WTC11 (cell line): Measurements from ENCODE around the gene KHDC3L. TPM values are rescaled to one million over a fixed set of nuclear protein-coding genes. Genes with fewer than 3 reads are reported as not detected.

Experiments used
- ATAC-seq: fragments of 200-7000 bp; cut with Tn5 transposase; 2 replicates; pipeline ENCODE4 v1.10.0; 2021; ENCODE audit warnings: mild to moderate bottlenecking, moderate library complexity
- CTCF ChIA-PET: fragments of 300-600 bp; sonication (Branson Sonifier 250); formaldehyde crosslinking; loops from one replicate; lab custom pipeline; 2021; ENCODE audit warnings: antibody characterized with exemption; lab: Charles Lee
- POLR2A ChIA-PET: fragments of 350-600 bp; sonication (Branson Sonifier 250); formaldehyde crosslinking; loops from one replicate; lab custom pipeline; 2021; ENCODE audit warnings: antibody characterized with exemption; lab: Charles Lee
- DNase-seq: peaks from one replicate; pipeline ENCODE4 v3.0.0; 2021; ENCODE audit warnings: low spot score
- H3K27ac Mint-ChIP-seq: 2 replicates; pipeline ENCODE4 v1.8.0; 2021; ENCODE audit warnings: mixed read lengths
- H3K27me3 Mint-ChIP-seq: 2 replicates; pipeline ENCODE4 v1.8.0; 2021; ENCODE audit warnings: low read depth, mild to moderate bottlenecking, moderate library complexity, mixed read lengths
- H3K36me3 Mint-ChIP-seq: 2 replicates; pipeline ENCODE4 v1.8.0; 2021; ENCODE audit warnings: mixed read lengths
- H3K4me1 Mint-ChIP-seq: 2 replicates; pipeline ENCODE4 v1.8.0; 2022; ENCODE audit warnings: mixed read lengths
- H3K4me3 Mint-ChIP-seq: 2 replicates; pipeline ENCODE4 v1.8.0; 2021; ENCODE audit warnings: mild to moderate bottlenecking, moderate library complexity, mixed read lengths
- H3K9me3 Mint-ChIP-seq: 2 replicates; pipeline ENCODE4 v1.8.0; 2021; ENCODE audit warnings: mixed read lengths
- AR ChIP-seq: fragments of 250-450 bp; sonication (Bioruptor Pico); IDR thresholded peaks from 2 replicates; pipeline ENCODE4 v1.9.0; 2021; ENCODE audit warnings: mild to moderate bottlenecking
- ATF1 ChIP-seq: sonication (generic); formaldehyde crosslinking; IDR thresholded peaks from 2 replicates; pipeline ENCODE4 v1.8.1; 2023; ENCODE audit warnings: mild to moderate bottlenecking, moderate library complexity, missing genetic modification reagents
- CBFB ChIP-seq: sonication (generic); formaldehyde crosslinking; IDR thresholded peaks from 2 replicates; pipeline ENCODE4 v1.8.1; 2022; ENCODE audit warnings: mild to moderate bottlenecking, low read depth, missing genetic modification reagents
- CREB1 ChIP-seq: sonication (generic); formaldehyde crosslinking; IDR thresholded peaks from 2 replicates; pipeline ENCODE4 v1.8.0; 2023; ENCODE audit warnings: mild to moderate bottlenecking, missing genetic modification reagents
- CREM ChIP-seq: sonication (generic); formaldehyde crosslinking; IDR thresholded peaks from 2 replicates; pipeline ENCODE4 v1.8.1; 2022; ENCODE audit warnings: mild to moderate bottlenecking, missing genetic modification reagents, moderate library complexity
- E2F4 ChIP-seq: sonication (generic); formaldehyde crosslinking; IDR thresholded peaks from 2 replicates; pipeline ENCODE4 v1.8.1; 2022; ENCODE audit warnings: low read depth, mild to moderate bottlenecking, moderate library complexity, missing genetic modification reagents, borderline replicate concordance
- FOXK1 ChIP-seq: sonication (generic); formaldehyde crosslinking; IDR thresholded peaks from 2 replicates; pipeline ENCODE4 v1.8.0; 2022; ENCODE audit warnings: mild to moderate bottlenecking, moderate library complexity, missing genetic modification reagents
- GRHL2 ChIP-seq: fragments of 250-450 bp; sonication (Bioruptor Pico); IDR thresholded peaks from 2 replicates; pipeline ENCODE4 v1.8.0; 2022; ENCODE audit warnings: mild to moderate bottlenecking, moderate library complexity; ENCODE audit not compliant: insufficient replicate concordance, severe bottlenecking
- KAT7 ChIP-seq: sonication (generic); formaldehyde crosslinking; IDR thresholded peaks from 2 replicates; pipeline ENCODE4 v1.8.1; 2023; ENCODE audit warnings: missing genetic modification reagents, mild to moderate bottlenecking, borderline replicate concordance
- MYBL2 ChIP-seq: sonication (generic); formaldehyde crosslinking; IDR thresholded peaks from 2 replicates; pipeline ENCODE4 v1.8.1; 2023; ENCODE audit warnings: mild to moderate bottlenecking, moderate library complexity, missing genetic modification reagents
- NFE2L1 ChIP-seq: sonication (generic); formaldehyde crosslinking; IDR thresholded peaks from 2 replicates; pipeline ENCODE4 v1.8.1; 2023; ENCODE audit warnings: missing genetic modification reagents
- NFYB ChIP-seq: sonication (generic); formaldehyde crosslinking; conservative IDR thresholded peaks from 2 replicates; pipeline ENCODE4 v1.8.0; 2022; ENCODE audit warnings: low read depth, missing genetic modification reagents
- RELA ChIP-seq: sonication (generic); formaldehyde crosslinking; IDR thresholded peaks from 2 replicates; pipeline ENCODE4 v1.8.1; 2022; ENCODE audit warnings: missing genetic modification reagents, mild to moderate bottlenecking, borderline replicate concordance
- TP53 ChIP-seq: sonication (generic); formaldehyde crosslinking; IDR thresholded peaks from 2 replicates; pipeline ENCODE4 v1.8.1; 2023; ENCODE audit warnings: mild to moderate bottlenecking, missing genetic modification reagents
- ZNF416 ChIP-seq: fragments of 250-450 bp; sonication (Bioruptor Pico); IDR thresholded peaks from 2 replicates; pipeline ENCODE4 v1.9.0; 2021; ENCODE audit warnings: mild to moderate bottlenecking, inconsistent platforms
- ZNF532 ChIP-seq: fragments of 250-450 bp; sonication (Bioruptor Pico); IDR thresholded peaks from 2 replicates; pipeline ENCODE4 v1.9.0; 2021; ENCODE audit warnings: mild to moderate bottlenecking, borderline replicate concordance
- total RNA-seq: library from RNA; stranded (reverse); gene quantifications from 3 replicates; pipeline ENCODE4 v1.2.3, GENCODE V29; 2021
- TF ChIP-seq, protein P1 (sequence below): fragments of 250-450 bp; sonication (Bioruptor Pico); IDR thresholded peaks from 2 replicates; pipeline ENCODE4 v1.9.0; 2021; ENCODE audit warnings: moderate library complexity, mild to moderate bottlenecking, inconsistent platforms, borderline replicate concordance
- TF ChIP-seq, protein P2 (sequence below): sonication (generic); formaldehyde crosslinking; IDR thresholded peaks from 2 replicates; pipeline ENCODE4 v1.8.1; 2023; ENCODE audit warnings: mild to moderate bottlenecking, missing genetic modification reagents, moderate library complexity
- TF ChIP-seq, protein P3 (sequence below): sonication (generic); formaldehyde crosslinking; IDR thresholded peaks from 2 replicates; pipeline ENCODE4 v1.8.1; 2023; ENCODE audit warnings: mild to moderate bottlenecking, missing genetic modification reagents
- TF ChIP-seq, protein P4 (sequence below): sonication (generic); formaldehyde crosslinking; IDR thresholded peaks from 2 replicates; pipeline ENCODE4 v1.8.1; 2022; ENCODE audit warnings: missing genetic modification reagents, borderline replicate concordance

KHDC3L gene
- total RNA-seq, 1 experiment from 2014 or later = not detected

DNA sequence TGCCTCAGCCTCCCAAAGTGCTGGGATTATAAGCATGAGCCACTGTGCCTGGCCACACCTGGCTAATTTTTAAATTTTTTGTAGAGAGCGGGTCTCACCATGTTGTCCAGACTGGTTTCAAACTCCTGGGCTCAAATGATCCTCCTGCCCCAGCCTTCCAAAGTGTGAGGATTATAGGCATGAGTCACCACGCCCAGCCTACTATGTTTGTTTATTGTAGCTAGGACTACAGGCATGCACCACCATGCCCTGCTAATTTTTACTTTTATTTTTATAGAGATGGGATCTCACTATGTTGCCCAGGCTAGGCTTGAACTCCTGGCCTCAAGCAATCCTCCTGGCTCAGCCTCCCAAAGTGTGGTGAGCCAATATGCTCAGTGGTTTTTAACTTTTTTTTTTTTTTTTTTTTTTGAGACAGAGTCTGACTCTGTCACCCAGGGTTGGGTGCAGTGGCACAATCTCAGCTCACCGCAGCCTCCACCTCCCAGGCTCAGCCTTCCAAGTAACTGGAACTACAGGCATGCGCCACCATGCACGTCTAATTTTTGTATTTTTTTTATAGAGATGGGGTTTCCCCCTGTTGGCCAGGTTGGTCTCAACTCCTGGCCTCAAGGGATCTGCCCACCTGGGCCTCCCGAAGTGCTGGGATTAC, 20.1 kb downstream of the KHDC3L start:
- ChIA-PET CTCF (no interaction called here), POLR2A (interaction anchor here (0.6 kb wide), 1 partner anchor 45 kb away, joined by 5 read pairs; no protein-coding TSS in a partner anchor)
- DNase-seq = no peak
- Mint-ChIP-seq H3K27ac (no peak overlapping the region), H3K27me3 (no peaks in the 10 kb centered on the region), H3K36me3 (no peaks in the 10 kb centered on the region), H3K4me3 (no peak overlapping the region), H3K9me3 (no peaks in the 10 kb centered on the region), H3K4me1 (no peaks in the 10 kb centered on the region)
- TF ChIP-seq CREB1 (CRISPR knock-in tag) (no peak), CREM (CRISPR knock-in tag) (no peak), NFYB (CRISPR knock-in tag) (no peak), CBFB (no peak), ZNF416 (no peak), ZNF532 (CRISPR knock-in tag) (no peak), GRHL2 (CRISPR knock-in tag) (no peak), E2F4 (CRISPR knock-in tag) (no peak)
- TF ChIP-seq, protein P1, sequence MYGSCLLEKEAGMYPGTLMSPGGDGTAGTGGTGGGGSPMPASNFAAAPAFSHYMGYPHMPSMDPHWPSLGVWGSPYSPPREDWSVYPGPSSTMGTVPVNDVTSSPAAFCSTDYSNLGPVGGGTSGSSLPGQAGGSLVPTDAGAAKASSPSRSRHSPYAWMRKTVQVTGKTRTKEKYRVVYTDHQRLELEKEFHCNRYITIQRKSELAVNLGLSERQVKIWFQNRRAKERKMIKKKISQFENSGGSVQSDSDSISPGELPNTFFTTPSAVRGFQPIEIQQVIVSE = no peak
- TF ChIP-seq, protein P2, sequence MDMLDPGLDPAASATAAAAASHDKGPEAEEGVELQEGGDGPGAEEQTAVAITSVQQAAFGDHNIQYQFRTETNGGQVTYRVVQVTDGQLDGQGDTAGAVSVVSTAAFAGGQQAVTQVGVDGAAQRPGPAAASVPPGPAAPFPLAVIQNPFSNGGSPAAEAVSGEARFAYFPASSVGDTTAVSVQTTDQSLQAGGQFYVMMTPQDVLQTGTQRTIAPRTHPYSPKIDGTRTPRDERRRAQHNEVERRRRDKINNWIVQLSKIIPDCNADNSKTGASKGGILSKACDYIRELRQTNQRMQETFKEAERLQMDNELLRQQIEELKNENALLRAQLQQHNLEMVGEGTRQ (CRISPR knock-in tag) = no peak
- TF ChIP-seq, protein P3, sequence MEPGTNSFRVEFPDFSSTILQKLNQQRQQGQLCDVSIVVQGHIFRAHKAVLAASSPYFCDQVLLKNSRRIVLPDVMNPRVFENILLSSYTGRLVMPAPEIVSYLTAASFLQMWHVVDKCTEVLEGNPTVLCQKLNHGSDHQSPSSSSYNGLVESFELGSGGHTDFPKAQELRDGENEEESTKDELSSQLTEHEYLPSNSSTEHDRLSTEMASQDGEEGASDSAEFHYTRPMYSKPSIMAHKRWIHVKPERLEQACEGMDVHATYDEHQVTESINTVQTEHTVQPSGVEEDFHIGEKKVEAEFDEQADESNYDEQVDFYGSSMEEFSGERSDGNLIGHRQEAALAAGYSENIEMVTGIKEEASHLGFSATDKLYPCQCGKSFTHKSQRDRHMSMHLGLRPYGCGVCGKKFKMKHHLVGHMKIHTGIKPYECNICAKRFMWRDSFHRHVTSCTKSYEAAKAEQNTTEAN (CRISPR knock-in tag) = no peak
- TF ChIP-seq, all 79 proteins: peak for 0
- no peak for ATAC-seq

DNA sequence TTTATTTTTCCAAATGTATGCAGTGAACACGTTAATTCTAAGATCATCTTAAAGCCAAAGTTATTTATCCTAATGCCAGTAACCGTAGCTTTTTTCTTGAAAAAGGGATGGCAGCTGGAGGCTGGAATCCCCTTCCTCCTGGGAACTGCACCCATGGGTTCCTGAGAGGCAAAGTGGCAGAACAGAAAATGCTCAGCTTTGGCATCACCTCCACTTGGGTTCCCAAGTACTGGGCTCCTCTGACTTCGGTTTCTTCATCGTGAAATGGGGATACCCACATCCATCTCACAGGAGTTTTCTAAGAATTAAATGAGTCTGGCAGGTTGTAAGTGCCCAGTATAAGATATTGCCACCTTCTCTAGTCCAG, 26.0 kb downstream of the KHDC3L start:
- Mint-ChIP-seq H3K9me3 (no peaks in the 10 kb centered on the region), H3K4me3 (peak overlapping the region; percentile 72), H3K27ac (peak overlapping the region; percentile 60; the same call in 1 of the 2 replicates), H3K36me3 (no peaks in the 10 kb centered on the region), H3K27me3 (peaks cover 12% of the 10 kb centered on the region), H3K4me1 (peaks cover 29% of the 10 kb centered on the region)
- CTCF ChIA-PET = interaction anchor here (0.6 to 3.3 kb wide), 30 partner anchors 9 to 772 kb away, joined by 3 to 67 read pairs (median 5); partner anchors contain the start of genes CGAS, MTO1 and OOEP
- ATAC-seq (no peak), DNase-seq (no peak)
- POLR2A ChIA-PET = interaction anchor here (0.7 to 1.3 kb wide), 8 partner anchors 11 to 265 kb away, joined by 3 to 9 read pairs (median 3); partner anchors contain the start of gene KHDC1
- TF ChIP-seq FOXK1 (CRISPR knock-in tag) (no peak), CREB1 (CRISPR knock-in tag) (no peak), TP53 (no peak), AR (no peak), RELA (CRISPR knock-in tag) (no peak), NFE2L1 (CRISPR knock-in tag) (no peak), ATF1 (CRISPR knock-in tag) (no peak), E2F4 (CRISPR knock-in tag) (no peak), MYBL2 (CRISPR knock-in tag) (no peak), KAT7 (CRISPR knock-in tag) (no peak)
- TF ChIP-seq, protein P4, sequence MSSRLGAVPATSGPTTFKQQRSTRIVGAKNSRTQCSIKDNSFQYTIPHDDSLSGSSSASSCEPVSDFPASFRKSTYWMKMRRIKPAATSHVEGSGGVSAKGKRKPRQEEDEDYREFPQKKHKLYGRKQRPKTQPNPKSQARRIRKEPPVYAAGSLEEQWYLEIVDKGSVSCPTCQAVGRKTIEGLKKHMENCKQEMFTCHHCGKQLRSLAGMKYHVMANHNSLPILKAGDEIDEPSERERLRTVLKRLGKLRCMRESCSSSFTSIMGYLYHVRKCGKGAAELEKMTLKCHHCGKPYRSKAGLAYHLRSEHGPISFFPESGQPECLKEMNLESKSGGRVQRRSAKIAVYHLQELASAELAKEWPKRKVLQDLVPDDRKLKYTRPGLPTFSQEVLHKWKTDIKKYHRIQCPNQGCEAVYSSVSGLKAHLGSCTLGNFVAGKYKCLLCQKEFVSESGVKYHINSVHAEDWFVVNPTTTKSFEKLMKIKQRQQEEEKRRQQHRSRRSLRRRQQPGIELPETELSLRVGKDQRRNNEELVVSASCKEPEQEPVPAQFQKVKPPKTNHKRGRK (CRISPR knock-in tag) = no peak
